WI38 (cell line): ENCODE measurements around the gene CDK5RAP2.

Experiments used
- H3K4me3 ChIP-seq: 2 replicates; pipeline ENCODE4 v1.5.1; 2011; ENCODE audit warnings: low read depth, mild to moderate bottlenecking, control low read depth, low read length
- TF ChIP-seq, protein P1 (sequence below): IDR thresholded peaks from 2 replicates; pipeline ENCODE4 v1.5.1; 2012; ENCODE audit warnings: low read depth, mild to moderate bottlenecking, control low read depth, low read length

The CDK5RAP2 gene

DNA sequence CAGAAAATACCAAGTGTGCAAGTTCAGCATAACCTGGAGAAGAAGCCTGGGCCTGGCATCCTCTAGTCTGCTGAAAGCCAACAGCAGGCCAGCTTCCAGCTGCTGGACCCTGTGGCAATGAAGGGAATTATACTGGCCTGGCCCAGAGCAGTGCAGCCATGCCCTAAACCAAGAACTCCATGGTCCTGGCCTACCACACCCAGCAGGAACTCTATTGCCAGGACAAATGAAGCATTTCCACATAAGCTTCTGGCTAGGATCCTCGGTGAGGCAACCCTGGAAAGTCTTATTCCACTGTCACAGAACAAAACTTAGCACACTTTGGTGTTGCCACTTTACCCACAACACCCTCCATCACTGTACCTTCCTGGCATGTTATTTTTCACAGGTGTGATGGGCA, 35.5 kb downstream of the CDK5RAP2 start:
- H3K4me3 ChIP-seq = no peak overlapping the region
- TF ChIP-seq, protein P1, sequence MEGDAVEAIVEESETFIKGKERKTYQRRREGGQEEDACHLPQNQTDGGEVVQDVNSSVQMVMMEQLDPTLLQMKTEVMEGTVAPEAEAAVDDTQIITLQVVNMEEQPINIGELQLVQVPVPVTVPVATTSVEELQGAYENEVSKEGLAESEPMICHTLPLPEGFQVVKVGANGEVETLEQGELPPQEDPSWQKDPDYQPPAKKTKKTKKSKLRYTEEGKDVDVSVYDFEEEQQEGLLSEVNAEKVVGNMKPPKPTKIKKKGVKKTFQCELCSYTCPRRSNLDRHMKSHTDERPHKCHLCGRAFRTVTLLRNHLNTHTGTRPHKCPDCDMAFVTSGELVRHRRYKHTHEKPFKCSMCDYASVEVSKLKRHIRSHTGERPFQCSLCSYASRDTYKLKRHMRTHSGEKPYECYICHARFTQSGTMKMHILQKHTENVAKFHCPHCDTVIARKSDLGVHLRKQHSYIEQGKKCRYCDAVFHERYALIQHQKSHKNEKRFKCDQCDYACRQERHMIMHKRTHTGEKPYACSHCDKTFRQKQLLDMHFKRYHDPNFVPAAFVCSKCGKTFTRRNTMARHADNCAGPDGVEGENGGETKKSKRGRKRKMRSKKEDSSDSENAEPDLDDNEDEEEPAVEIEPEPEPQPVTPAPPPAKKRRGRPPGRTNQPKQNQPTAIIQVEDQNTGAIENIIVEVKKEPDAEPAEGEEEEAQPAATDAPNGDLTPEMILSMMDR = no peak

DNA sequence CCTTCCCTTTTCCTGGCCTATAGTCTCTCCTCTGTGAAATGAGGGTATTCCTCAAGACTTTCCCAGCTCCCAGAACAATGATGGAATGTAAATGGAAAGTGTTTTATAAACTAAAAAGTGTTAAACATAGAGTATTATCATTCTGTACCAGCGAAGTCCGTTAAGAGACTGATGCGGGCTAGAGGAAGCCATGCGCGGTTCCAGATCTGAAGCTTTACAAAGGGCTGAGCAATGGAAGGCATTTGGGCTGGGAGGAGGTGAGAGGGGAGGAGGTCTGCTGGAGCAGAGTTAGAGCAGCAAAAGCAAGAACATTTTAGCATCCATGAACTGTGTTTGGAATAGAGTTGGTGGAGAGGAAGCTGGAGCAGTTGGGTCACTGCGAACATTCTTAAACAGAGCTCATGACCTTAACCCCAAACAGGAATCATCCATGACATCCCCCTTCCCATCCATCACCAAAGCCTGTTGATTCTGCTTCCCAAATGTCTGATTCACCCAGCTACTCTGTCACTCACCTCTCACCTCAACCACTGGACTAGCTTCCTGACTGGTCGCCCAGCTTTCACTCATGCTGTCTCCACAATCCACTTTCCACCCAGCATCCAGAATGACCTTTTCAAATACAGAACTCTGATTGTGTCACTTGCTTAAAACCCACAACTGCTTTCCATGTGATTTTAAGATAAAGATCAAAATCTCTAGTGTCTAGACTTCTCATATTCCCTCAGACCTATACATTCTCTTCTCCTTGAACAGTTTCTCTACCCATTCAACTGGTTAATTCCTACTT, 37.1 kb downstream of the CDK5RAP2 start:
- TF ChIP-seq, protein P1 = no peak
- no peak overlapping the region for H3K4me3 ChIP-seq

DNA sequence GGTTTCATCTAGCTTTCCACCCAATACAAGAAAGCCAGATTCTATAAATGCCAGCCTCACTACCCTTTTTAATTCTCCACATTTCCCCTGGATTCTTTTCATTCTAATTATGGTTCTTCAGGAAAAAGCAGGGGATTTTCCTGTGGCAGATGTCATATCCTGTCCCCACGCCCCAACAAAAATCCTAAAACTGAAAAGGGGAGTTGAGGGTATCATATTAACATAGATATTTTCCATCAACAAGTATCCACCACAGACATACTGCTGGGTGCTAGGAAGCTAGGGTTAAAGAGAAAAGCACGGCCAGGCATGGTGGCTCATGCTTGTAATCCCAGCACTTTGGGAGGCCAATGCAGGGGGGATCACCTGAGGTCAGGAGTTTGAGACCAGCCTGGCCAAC, 38.0 kb downstream of the CDK5RAP2 start:
- no peak overlapping the region for H3K4me3 ChIP-seq
- TF ChIP-seq, protein P1 = no peak

DNA sequence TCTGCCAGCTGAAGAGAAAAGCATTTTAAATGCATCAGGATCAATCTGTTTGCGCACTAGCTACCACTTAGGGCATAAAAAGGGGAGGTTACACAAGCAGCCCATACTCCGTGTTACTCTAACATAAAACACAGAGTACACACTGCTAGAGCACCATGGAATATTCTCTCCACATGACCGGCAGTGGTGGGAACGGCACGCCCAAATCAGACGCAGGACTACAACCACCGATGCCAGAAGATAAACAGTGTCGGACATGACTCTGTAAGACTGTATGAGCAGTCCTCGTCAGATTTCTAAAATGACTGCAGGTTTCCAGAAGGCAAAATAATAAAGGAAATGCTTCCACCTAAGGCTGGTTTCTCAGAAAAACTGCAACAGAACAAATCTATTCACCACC, 40.0 kb downstream of the CDK5RAP2 start:
- TF ChIP-seq, protein P1 = no peak
- H3K4me3 ChIP-seq = no peak overlapping the region

DNA sequence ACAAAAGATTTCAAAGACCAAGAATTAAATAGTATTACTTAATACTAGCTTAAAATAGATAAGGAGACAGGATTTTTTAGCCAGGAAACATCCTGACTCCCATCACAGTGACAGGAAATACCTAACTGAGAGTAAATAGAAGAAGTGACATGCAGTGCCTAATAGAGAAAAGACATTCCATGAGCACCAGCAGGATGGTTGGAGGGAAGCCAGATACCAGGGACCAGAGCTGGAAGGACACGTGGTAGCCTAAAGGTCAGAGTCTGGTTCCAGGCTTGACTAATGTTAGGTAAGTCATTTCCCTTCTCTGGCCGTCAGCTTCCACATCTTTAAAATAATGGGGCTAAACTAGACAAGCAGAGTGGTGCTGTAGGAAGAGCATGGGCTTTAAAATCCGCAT, 41.6 kb downstream of the CDK5RAP2 start:
- TF ChIP-seq, protein P1 = no peak
- H3K4me3 ChIP-seq = no peak overlapping the region

DNA sequence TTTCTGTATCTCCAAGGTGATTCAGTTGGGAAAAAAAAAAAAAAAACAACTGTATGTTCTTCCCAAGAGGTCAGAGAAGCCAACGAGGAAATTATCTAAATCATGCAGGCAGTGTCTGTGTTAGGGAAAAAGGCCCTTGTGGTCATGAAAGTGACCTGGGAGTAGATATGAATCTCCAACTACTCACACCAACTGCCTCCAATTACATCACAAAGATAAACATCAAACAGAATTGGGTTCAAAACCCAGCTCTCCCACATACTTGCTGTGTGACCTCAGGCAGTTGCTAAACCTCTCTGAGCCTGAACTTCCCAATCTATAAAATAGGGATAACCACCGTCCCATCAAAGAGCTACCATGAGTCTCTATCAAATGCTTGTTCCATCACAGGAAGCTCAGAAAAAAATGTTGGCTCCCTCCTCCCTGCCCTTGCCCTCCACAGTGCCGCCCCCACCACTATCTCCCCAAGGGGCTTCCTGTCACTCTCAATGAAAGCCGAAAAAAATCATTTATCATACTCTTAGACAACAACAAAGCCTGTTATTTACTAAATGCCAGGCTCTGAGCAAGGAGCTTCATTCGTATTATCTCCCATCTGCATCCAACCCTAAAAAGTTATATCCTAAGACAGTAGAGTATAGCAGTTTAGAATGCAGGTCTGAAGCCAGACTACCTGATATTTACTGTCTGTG, 42.9 kb downstream of the CDK5RAP2 start:
- no peak overlapping the region for H3K4me3 ChIP-seq
- TF ChIP-seq, protein P1 = no peak

DNA sequence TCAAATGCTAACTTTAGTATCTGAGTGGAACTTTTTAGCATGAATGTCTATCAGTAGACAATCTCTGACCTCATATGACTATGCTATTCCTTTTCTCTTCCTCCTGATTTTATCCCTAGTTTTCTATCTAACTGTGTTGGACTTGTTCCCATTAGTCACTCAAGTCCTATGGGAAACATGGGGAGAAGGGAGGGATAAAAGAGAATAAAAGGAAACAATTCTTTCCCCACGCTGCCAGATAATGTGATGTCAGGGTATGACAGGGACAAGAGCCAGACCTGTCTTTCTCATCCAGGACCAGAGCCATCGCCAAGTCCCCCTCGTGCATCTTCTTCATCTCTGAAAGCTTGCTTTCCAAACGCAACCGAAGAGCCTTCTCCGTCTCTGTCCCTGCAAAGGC, 43.9 kb downstream of the CDK5RAP2 start:
- TF ChIP-seq, protein P1 = no peak
- H3K4me3 ChIP-seq = no peak overlapping the region
